NCI-H345 treated with DMSO at 0.1 percent for 48 hours (cell line): ENCODE data around the gene RESP18.

Source experiments
- DNase-seq: peaks from one replicate; lab custom pipeline; 2025; ENCODE audit not compliant: unreplicated experiment; lab: John Stamatoyannopoulos, UW

Gene RESP18

GRCh38 chr2:219332542-219332941 is at the start of gene RESP18:
TSS of gene RESP18 (minus strand) at chr2:219332744.
- DNase-seq, result no peak

- no peak for DNase-seq
Measured at GRCh38 chr2:219381448-219381847, 48.9 kb upstream of the RESP18 start.

GRCh38 chr2:219380926-219381325 is 48.4 kb upstream of the RESP18 start:
- no peak for DNase-seq

GRCh38 chr2:219378163-219378851 is 45.8 kb upstream of the RESP18 start:
- DNase-seq, result no peak

GRCh38 chr2:219369447-219369861 is 36.9 kb upstream of the RESP18 start:
- no peak for DNase-seq

- no peak for DNase-seq
Measured at GRCh38 chr2:219368690-219369191, 36.2 kb upstream of the RESP18 start.

GRCh38 chr2:219362524-219363164 is 30.1 kb upstream of the RESP18 start:
- DNase-seq, result no peak

GRCh38 chr2:219362072-219362471 is 29.5 kb upstream of the RESP18 start:
- no peak for DNase-seq

GRCh38 chr2:219358170-219359075 is 25.9 kb upstream of the RESP18 start:
- no peak for DNase-seq

GRCh38 chr2:219356834-219357233 is 24.3 kb upstream of the RESP18 start:
- no peak for DNase-seq

- DNase-seq, result no peak
Measured at GRCh38 chr2:219354582-219354981, 22.0 kb upstream of the RESP18 start.

GRCh38 chr2:219353129-219353528 is 20.6 kb upstream of the RESP18 start:
- no peak for DNase-seq

GRCh38 chr2:219352448-219353023 is 20.0 kb upstream of the RESP18 start:
- DNase-seq, result peak; percentile 23

- no peak for DNase-seq
Measured at GRCh38 chr2:219350710-219351221, 18.2 kb upstream of the RESP18 start.

GRCh38 chr2:219350215-219350614 is 17.7 kb upstream of the RESP18 start:
- DNase-seq, result no peak

GRCh38 chr2:219344751-219345430 is 12.3 kb upstream of the RESP18 start:
- peak; percentile 58 for DNase-seq

GRCh38 chr2:219335373-219335786 is 2.8 kb upstream of the RESP18 start:
- DNase-seq, result no peak

- no peak for DNase-seq
Measured at GRCh38 chr2:219334076-219334475, 1.5 kb upstream of the RESP18 start.

- no peak for DNase-seq
Measured at GRCh38 chr2:219331560-219332213, 857 bp downstream of the RESP18 start.

GRCh38 chr2:219327719-219328118 is 4.8 kb downstream of the RESP18 start:
- DNase-seq, result peak; percentile 7
